Activated CD8-positive, alpha-beta memory T cell treated with anti-CD3 and anti-CD28 coated beads for 4 hours (primary cell): ENCODE data around the gene NRIP1.

Experiments
- DNase-seq, 2 donors: peaks; one replicate each; pipeline ENCODE4 v3.0.0-alpha.2; 2020; ENCODE audit warnings: low read depth in 2 of 2

Gene NRIP1

DNA sequence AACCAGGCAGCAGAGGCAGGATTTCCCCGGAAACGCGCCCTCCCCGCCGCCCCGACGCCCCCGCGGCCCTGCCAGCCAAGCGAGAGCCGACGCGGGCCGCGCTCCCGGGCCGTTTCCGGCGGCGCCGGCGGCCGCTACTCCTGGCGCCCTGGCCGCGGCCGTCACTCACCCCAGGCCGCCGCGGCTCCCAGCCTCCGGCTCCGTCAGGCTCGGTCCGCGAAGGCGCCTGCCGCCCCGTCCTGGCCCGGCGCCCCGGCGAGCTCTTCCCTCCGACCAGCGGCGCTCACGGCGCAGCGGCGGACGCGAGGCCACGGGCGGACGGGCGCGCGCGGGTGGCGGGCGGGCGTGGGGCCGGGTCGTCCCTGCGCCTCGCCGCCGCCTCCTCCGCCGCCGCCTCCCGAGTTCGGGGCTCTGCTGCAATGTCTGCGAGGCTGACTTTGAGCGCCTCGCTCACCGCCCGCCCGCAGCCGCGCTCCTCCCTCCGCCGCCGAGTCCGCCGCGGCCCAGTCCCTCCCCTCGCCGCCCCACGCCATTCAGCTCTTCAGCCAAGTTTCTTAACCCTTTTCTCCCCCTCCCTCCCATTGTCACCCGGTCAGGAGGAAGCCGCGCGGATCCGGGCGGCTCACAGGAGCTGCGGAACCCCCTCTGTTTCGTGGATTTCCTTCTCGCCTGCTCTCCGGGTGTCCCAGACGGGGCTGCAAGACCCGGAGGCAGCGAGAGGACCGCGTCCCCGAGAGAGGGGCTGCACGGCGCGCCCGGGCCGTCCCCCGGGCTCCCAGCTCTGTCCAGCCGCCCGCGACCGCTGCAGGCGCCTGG lies at the start of gene NRIP1:
Gene NRIP1 (minus strand): TSS at position 425 of the 816 bp plus-strand sequence. CDS start 96,808 bp downstream, outside the sequence.
- DNase-seq, result peak; percentile 58 to 68

- no peak for DNase-seq
These were observed 48.1 kb upstream of the NRIP1 start for GRCh38 chr21:15112858-15113257.

DNA sequence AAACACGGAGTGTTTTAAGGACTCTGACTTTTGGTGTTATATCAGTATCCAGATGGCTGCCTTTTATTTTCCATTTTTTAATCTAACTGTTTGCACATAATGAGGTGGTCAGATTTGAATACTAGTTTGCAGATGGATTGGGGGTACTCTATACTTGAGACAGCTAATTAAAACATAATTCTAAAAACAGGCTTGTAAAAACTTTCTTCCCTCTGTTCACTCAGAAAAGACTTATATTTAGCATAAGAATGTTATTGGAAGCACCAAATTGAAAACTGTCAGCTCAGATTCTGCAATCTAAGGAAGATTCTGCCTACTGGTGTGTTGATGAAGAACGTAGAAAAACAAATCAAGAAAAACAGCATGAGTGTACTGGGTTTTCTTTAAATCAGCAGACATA lies 44.0 kb upstream of the NRIP1 start:
- no peak for DNase-seq

- no peak for DNase-seq
These were observed 39.7 kb upstream of the NRIP1 start for GRCh38 chr21:15104470-15104869.

DNA sequence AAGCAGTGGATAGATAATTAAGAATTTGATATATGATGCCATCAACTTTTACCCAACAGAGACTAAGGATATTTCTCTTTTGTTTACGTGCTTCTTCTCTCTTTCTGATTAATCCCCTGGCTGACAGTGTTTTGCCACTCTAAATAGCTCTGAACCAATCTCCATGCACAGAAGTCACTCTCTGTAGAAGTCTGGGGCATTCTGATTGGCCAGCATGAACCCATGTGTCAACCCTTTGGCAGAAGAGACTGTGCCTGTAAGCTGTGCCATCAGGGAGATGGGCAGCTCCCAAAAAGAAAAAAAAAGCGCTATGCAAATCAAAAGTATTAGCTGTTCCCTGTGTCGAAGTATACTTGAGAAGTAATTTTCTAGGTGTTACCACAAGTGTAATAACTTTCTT lies 34.1 kb upstream of the NRIP1 start:
- DNase-seq, result no peak

DNA sequence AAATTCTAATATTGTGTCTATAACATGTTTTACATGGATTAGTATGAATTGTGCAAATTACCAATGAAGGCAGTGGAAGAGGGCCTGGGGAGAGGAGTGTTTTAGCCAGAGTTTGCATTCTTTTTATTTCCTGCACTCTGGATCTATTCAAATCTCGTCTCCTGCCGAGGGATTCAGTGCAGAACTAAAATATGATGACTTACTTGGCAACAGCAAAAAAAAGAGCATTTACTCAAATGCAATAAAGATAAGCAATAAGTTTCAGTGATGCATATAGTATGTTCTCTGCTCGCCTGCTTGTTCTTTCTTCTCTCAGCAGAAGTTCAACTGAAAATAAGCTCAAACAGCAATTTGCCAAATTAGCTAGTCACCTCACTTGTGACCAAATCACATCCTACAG lies 33.4 kb upstream of the NRIP1 start:
- no peak for DNase-seq

DNA sequence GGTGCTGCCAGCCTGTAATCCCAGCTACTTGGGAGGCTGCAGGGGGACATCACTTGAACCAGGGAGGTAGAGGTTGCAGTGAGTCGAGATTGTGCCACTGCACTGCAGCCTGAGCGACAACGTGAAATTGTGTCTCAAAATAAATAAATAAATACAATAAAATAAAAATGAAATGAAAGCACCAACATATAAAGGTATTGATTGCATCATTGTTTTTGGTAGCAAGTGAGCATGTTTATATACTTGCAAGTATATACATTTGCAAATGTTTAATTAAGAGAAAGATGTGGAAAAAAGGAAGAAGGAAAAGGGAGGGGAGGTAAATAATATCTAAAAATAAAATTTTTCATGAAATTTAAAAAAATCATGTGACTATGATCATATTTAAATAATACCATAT lies 32.8 kb upstream of the NRIP1 start:
- no peak for DNase-seq

DNA sequence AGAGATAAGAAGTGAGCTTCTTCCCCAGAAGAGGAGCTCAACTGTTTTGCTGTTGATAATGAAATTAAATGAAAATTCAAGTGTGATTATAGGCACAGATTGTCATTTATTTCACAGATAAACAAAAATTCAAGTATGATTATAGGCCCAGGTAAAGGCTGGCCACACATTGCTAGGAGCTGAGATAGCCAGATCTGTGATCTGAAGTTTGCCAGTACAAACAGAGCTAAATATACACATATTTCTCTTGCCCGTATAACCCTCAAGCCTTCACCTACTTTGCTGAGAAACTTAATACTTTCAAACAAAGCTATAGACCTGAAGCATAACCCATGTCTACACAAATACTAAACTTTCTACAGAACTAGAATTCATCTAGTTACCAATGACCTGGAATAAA lies 31.3 kb upstream of the NRIP1 start:
- DNase-seq, result no peak

- DNase-seq, result no peak
These were observed 30.5 kb upstream of the NRIP1 start for GRCh38 chr21:15095326-15095725.

GRCh38 chr21:15094706-15095105 lies 29.9 kb upstream of the NRIP1 start:
- no peak for DNase-seq

DNA sequence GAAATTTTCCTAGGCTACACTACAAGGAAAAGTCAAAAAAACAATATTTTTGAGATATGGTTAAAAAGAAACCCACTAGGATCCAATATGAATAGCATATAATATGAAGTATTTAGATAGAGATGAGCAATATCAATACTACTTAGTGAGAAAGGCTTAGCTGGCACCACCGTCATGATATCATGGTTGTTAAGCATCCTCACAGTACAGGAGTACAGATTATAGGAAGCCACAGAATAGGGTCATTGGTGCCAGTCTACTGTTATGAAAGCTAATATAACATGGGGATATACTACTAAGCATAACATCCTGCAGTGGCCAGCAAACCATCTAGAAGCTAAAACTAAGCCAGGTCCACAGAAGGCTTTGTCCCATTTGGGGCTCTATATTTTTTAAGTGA lies 28.4 kb upstream of the NRIP1 start:
- DNase-seq, result no peak

- no peak for DNase-seq
These were observed 27.9 kb upstream of the NRIP1 start for GRCh38 chr21:15092745-15093144.

GRCh38 chr21:15090390-15090789 lies 25.6 kb upstream of the NRIP1 start:
- DNase-seq, result no peak

GRCh38 chr21:15088488-15088887 lies 23.7 kb upstream of the NRIP1 start:
- no peak for DNase-seq

DNA sequence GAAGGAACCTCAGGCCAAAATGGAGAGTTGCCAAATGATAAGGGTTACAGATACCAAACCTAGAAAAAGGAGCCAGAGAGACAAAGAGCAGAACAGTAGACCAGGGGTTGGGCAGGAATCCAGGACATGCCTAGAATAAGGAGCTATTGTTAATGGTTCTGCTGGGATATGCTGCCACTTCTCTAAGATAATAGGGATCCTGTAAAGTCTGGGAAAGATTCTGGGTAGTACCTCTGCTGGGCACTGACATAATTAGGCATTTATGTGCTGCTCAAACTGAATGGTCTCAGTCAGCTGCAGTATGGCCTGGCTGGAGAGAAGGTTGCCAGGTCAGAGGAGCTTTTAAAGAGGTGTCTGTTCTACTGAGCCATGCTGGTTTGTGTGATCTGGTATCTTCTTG lies 19.9 kb upstream of the NRIP1 start:
- DNase-seq, result no peak

- DNase-seq, result no peak
These were observed 15.7 kb upstream of the NRIP1 start for GRCh38 chr21:15080526-15080925.

- no peak for DNase-seq
These were observed 14.5 kb upstream of the NRIP1 start for GRCh38 chr21:15079269-15079668.

GRCh38 chr21:15078180-15078579 lies 13.4 kb upstream of the NRIP1 start:
- no peak for DNase-seq

DNA sequence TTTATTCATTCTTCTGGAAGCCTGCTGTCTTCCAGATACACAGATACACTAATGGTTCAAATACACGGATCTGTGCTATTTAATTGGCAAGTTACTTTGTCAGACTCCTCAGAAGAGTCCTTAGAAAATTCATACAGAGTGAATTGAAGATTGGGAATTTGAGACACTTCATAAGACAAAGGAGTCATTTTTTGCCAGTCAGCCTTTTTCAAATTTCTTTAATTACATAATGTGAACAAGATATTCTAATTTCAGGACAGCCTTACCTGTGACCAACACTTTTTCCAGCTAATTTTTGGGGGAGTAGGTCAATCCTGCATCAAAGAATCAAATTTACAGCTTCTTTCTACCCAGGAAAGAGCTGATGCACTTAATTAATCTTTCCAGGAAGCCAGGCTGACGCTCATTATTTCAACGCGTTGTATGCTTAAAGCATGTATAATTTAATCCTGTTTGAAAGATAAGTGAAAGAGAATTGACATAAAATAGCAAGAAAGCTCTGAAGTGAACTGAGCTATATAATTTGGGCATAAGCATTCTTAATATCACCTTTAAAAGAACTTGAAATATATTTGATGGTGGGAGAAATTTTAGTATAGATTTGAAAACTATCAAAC lies 12.8 kb upstream of the NRIP1 start:
- no peak for DNase-seq

GRCh38 chr21:15076730-15077129 lies 11.9 kb upstream of the NRIP1 start:
- no peak for DNase-seq

DNA sequence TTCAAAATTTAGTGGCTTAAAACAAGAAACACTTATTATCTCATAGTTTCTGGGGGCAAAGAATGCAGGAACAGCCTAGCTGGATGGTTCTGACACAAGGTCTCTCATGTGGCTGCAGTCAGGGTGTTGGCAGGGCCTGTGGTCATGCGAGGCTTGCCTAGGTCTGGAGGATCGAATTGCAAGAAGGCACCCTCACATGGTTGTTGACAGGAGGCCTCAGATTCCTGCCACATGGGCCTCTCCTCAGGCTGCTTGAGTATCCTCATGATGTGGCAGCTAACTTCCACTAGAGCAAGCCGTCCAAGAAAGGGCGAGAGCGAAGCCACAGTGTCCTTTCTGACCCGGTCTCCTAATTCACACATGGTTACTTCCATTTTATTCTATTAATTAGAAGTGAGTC lies 6.2 kb upstream of the NRIP1 start:
- no peak for DNase-seq

DNA sequence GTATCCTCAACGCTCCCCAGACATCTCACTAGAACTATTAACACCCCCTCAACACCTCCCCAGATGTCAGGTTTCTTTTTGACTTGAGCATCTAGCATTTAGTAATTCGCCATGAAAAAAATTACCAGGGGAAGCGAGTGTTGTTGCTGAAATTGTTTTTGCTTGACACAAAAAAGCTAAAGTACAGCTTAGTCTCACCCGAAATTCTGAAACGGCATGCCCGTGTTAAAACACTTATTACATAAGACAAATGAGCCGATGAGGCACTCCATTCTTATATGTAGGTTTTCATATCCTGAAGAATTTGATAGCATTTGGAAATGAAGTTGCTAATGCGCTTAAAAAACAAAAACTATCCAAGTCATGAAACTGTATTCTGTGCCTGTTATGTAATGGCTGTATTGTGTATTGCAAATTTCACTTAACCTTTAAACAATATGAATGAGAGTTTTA lies 1.3 kb upstream of the NRIP1 start:
- no peak for DNase-seq

- peak; percentile 45 to 51 for DNase-seq
These were observed 757 bp upstream of the NRIP1 start for GRCh38 chr21:15065392-15066122.
